HUDEP-2 (cell line): ENCODE measurements around the gene GOLGA6C.
"Not testable (repeated sequence)": the region's sequence is repeated elsewhere in the genome, so short reads cannot be mapped to it uniquely, and the experiment has no call there.

Experiments
- DNase-seq, 76 experiments: peaks; one replicate each; lab custom pipeline; 2025; ENCODE audit not compliant: unreplicated experiment in 76 of 76; lab: John Stamatoyannopoulos, UW

Gene GOLGA6C

GRCh38 chr15:75258034-75258433, at the start of gene GOLGA6C:
GOLGA6C (plus strand) TSS chr15:75258334; CDS start chr15:75258599, 265 bp downstream.
- DNase-seq = not testable (repeated sequence)

GRCh38 chr15:75208501-75209288, 49.4 kb upstream of the GOLGA6C start:
- no peak for DNase-seq

GRCh38 chr15:75209289-75209676, 48.9 kb upstream of the GOLGA6C start:
- no peak for DNase-seq

GRCh38 chr15:75210811-75211230, 47.3 kb upstream of the GOLGA6C start:
- no peak for DNase-seq

- no peak for DNase-seq
Measured at GRCh38 chr15:75211436-75212199, 46.5 kb upstream of the GOLGA6C start.

- no peak for DNase-seq
Measured at GRCh38 chr15:75212200-75212858, 45.8 kb upstream of the GOLGA6C start.

- DNase-seq = no peak
Measured at GRCh38 chr15:75213212-75213767, 44.8 kb upstream of the GOLGA6C start.

GRCh38 chr15:75213768-75214221, 44.3 kb upstream of the GOLGA6C start:
- DNase-seq = no peak

GRCh38 chr15:75214293-75215096, 43.6 kb upstream of the GOLGA6C start:
- no peak for DNase-seq

GRCh38 chr15:75215107-75216004, 42.8 kb upstream of the GOLGA6C start:
- DNase-seq = no peak

GRCh38 chr15:75217012-75217411, 41.1 kb upstream of the GOLGA6C start:
- DNase-seq = no peak

- not testable (repeated sequence) for DNase-seq
Measured at GRCh38 chr15:75217574-75217973, 40.6 kb upstream of the GOLGA6C start.

GRCh38 chr15:75219507-75219929, 38.6 kb upstream of the GOLGA6C start:
- DNase-seq = not testable (repeated sequence)

- no peak for DNase-seq
Measured at GRCh38 chr15:75223688-75224087, 34.4 kb upstream of the GOLGA6C start.

GRCh38 chr15:75224281-75224680, 33.9 kb upstream of the GOLGA6C start:
- DNase-seq = no peak

GRCh38 chr15:75225102-75225836, 32.9 kb upstream of the GOLGA6C start:
- DNase-seq = not testable (repeated sequence)

- no peak for DNase-seq
Measured at GRCh38 chr15:75225951-75226732, 32.0 kb upstream of the GOLGA6C start.

- DNase-seq = not testable (repeated sequence)
Measured at GRCh38 chr15:75227112-75227511, 31.0 kb upstream of the GOLGA6C start.
